HepG2 (cell line): ENCODE measurements around the gene CKAP2L. TPM values are rescaled to one million over a fixed set of nuclear protein-coding genes. Genes with fewer than 3 reads are reported as not detected.
A peak's percentile ranks its signal among the peaks of the same experiment; 100 is the strongest.

Experiments
- ATAC-seq: fragments of 200-7000 bp; cut with Tn5 transposase; 3 replicates; pipeline ENCODE4 v1.9.1; 2020; ENCODE audit warnings: mild to moderate bottlenecking, moderate library complexity
- BruUV-seq: library from RNA; stranded (reverse); fragments of 400-500 nt; replicated peaks from 2 replicates; lab custom pipeline; 2021; lab: Mats Ljungman, UMichigan
- CTCF ChIA-PET: fragments of 300-600 bp; formaldehyde crosslinking; extraction: SDS; loops from one replicate; lab custom pipeline; 2021; ENCODE audit warnings: low total read pairs, inconsistent platforms, low intra/inter-chr PET ratio; lab: Yijun Ruan, JAX
- POLR2A ChIA-PET: fragments of 350-600 bp; sonication (Branson Sonifier 250); formaldehyde crosslinking; loops from one replicate; lab custom pipeline; 2020; ENCODE audit warnings: antibody characterized with exemption, inconsistent platforms; lab: Yijun Ruan, JAX
- DNase-seq: peaks from one replicate; pipeline ENCODE4 v3.0.0-alpha.2; 2015; ENCODE audit warnings: low spot score
- FAIRE-seq: peaks from 3 replicates; lab custom pipeline; 2011; peaks lifted over from hg19 to GRCh38; lab: Jason Lieb, UNC
- H2AFZ ChIP-seq: one replicate; pipeline ENCODE4 v1.6.1; 2011; ENCODE audit warnings: low read length, inconsistent platforms
- H3K27ac ChIP-seq: fragments of 300-600 bp; 3 replicates; pipeline ENCODE4 v1.8.0; 2011; ENCODE audit warnings: mixed run types, mild to moderate bottlenecking, mixed read lengths, low read length, inconsistent platforms; ENCODE audit not compliant: insufficient read depth; ENCODE audit errors: extremely low read length
- H3K27me3 ChIP-seq, 2 experiments: fragments of 200-600 bp in 1 of 2; 2 replicates in 1 of 2; 3 replicates in 1 of 2; pipeline versions ENCODE4 v1.6.0 to v1.8.0; 2011; ENCODE audit warnings: low read length in 2 of 2, mild to moderate bottlenecking in 2 of 2, moderate library complexity in 2 of 2, inconsistent platforms in 1 of 2; ENCODE audit not compliant: insufficient read depth in 2 of 2, control insufficient read depth in 1 of 2
- H3K36me3 ChIP-seq, 2 experiments: fragments of 200-600 bp in 1 of 2; replicated peaks in 1 of 2; 2 replicates in 1 of 2; 3 replicates in 1 of 2; pipeline versions ENCODE4 v1.5.1 to v1.8.0; 2011; ENCODE audit warnings: low read length in 2 of 2, inconsistent platforms in 1 of 2; ENCODE audit not compliant: insufficient read depth in 2 of 2, control insufficient read depth in 1 of 2
- H3K4me1 ChIP-seq: 2 replicates; pipeline ENCODE4 v1.5.1; 2012; ENCODE audit warnings: low read length, inconsistent platforms; ENCODE audit not compliant: insufficient read depth
- H3K4me2 ChIP-seq: 2 replicates; pipeline ENCODE4 v1.6.0; 2011; ENCODE audit warnings: low read depth, low read length, inconsistent platforms
- H3K4me3 ChIP-seq, 3 experiments: fragments of 200-600 bp in 1 of 3; sonication (generic), shearing (Covaris generic) in 1 of 3; replicated peaks in 1 of 3; 2 replicates each; pipeline ENCODE4 v1.5.1; 2011 to 2016; ENCODE audit warnings: low read length in 3 of 3, inconsistent platforms in 2 of 3, low read depth in 2 of 3, mild to moderate bottlenecking in 2 of 3, control low read depth in 1 of 3, mixed read lengths in 1 of 3; ENCODE audit not compliant: insufficient read depth in 1 of 3
- H3K79me2 ChIP-seq: one replicate; pipeline ENCODE4 v1.6.1; 2011; ENCODE audit warnings: low read length, inconsistent platforms; ENCODE audit not compliant: insufficient read depth
- H3K9ac ChIP-seq: 2 replicates; pipeline ENCODE4 v1.6.0; 2011; ENCODE audit warnings: mild to moderate bottlenecking, low read depth, low read length, inconsistent platforms; ENCODE audit not compliant: insufficient read depth
- H3K9me3 ChIP-seq: 2 replicates; pipeline ENCODE4 v1.5.1; 2012; ENCODE audit warnings: mild to moderate bottlenecking, low read length
- H4K20me1 ChIP-seq: 2 replicates; pipeline ENCODE4 v1.6.0; 2011; ENCODE audit warnings: inconsistent platforms, mild to moderate bottlenecking, low read length, moderate library complexity; ENCODE audit not compliant: insufficient read depth
- NFATC3 ChIP-seq: sonication (generic); formaldehyde crosslinking; IDR thresholded peaks from 2 replicates; pipeline ENCODE4 v1.5.1; 2020; ENCODE audit warnings: mild to moderate bottlenecking, missing genetic modification reagents
- NPAS2 ChIP-seq: sonication (generic); formaldehyde crosslinking; IDR thresholded peaks from 2 replicates; pipeline ENCODE4 v1.8.0; 2022; ENCODE audit warnings: mild to moderate bottlenecking, missing genetic modification reagents, borderline replicate concordance
- PAXIP1 ChIP-seq: sonication (generic); formaldehyde crosslinking; conservative IDR thresholded peaks from 2 replicates; pipeline ENCODE4 v1.4.0; 2020; ENCODE audit warnings: mild to moderate bottlenecking, missing genetic modification reagents, moderate library complexity
- PLRG1 ChIP-seq: fragments of 450-650 bp; conservative IDR thresholded peaks from 2 replicates; pipeline ENCODE4 v1.6.1; 2016
- SATB2 ChIP-seq: sonication (generic); formaldehyde crosslinking; IDR thresholded peaks from 2 replicates; pipeline ENCODE4 v1.5.0; 2020; ENCODE audit warnings: missing genetic modification reagents
- USF2 ChIP-seq, 2 experiments: sonication (generic) in 1 of 2; formaldehyde crosslinking in 1 of 2; IDR thresholded peaks; 2 replicates each; pipeline versions ENCODE4 v1.5.1 to v1.6.1; 2011 to 2020; ENCODE audit warnings: borderline replicate concordance in 1 of 2, low read depth in 1 of 2, low read length in 1 of 2, mild to moderate bottlenecking in 1 of 2, missing genetic modification reagents in 1 of 2, moderate library complexity in 1 of 2
- ZNF546 ChIP-seq: sonication (generic); formaldehyde crosslinking; conservative IDR thresholded peaks from 2 replicates; pipeline ENCODE4 v1.8.1; 2023; ENCODE audit warnings: mild to moderate bottlenecking, missing genetic modification reagents
- ZNF564 ChIP-seq: sonication (generic); formaldehyde crosslinking; IDR thresholded peaks from 2 replicates; pipeline ENCODE4 v1.8.1; 2023; ENCODE audit warnings: mild to moderate bottlenecking, missing genetic modification reagents
- ZNF646 ChIP-seq: sonication (generic); formaldehyde crosslinking; IDR thresholded peaks from 2 replicates; pipeline ENCODE4 v1.9.0; 2021; ENCODE audit warnings: mild to moderate bottlenecking, missing genetic modification reagents
- ZNF737 ChIP-seq: sonication (generic); formaldehyde crosslinking; IDR thresholded peaks from 2 replicates; pipeline ENCODE4 v1.5.0; 2020; ENCODE audit warnings: missing genetic modification reagents, mild to moderate bottlenecking, borderline replicate concordance
- WGBS: methylation state at CpG from one replicate; pipeline ENCODE4 v1.1.6; 2017; ENCODE audit warnings: low lambda C conversion rate; 5-methylcytosine and 5-hydroxymethylcytosine counted together
- in situ Hi-C: cut with HindIII; loops from 2 replicates; pipeline ENCODE4 v1.10.0; 2017; ENCODE audit warnings: low pct_unique_long_range_greater_than_20kb; ENCODE audit not compliant: extremely low pct_ligation_motif_present
- intact Hi-C: fragments of 100-400 bp; cut with micrococcal nuclease; formaldehyde crosslinking; loops from one replicate; pipeline ENCODE4 v1.10.0; 2022; ENCODE audit not compliant: unreplicated experiment
- polyA plus RNA-seq, 8 experiments: library from polyadenylated mRNA; depleted of rRNA in 3 of 8; stranded (reverse) in 7 of 8; unstranded in 1 of 8; fragments of >200 nt; fragmentation: Illumina TruSeq in 4 of 8; extraction: Trizol in 4 of 8; gene quantifications; 2 replicates each; pipeline versions ENCODE4 v1.2.1 to v1.2.3, GENCODE V29; 2011 to 2016; ENCODE audit warnings: low read depth in 4 of 8, missing spikeins in 1 of 8, mixed read lengths in 1 of 8; ENCODE audit not compliant: insufficient read depth in 1 of 8
- total RNA-seq, 5 experiments: library from RNA; depleted of rRNA; stranded (reverse); fragments of >200 nt; fragmentation: Illumina TruSeq; extraction: Trizol; gene quantifications; 2 replicates each; pipeline ENCODE4 v1.2.3, GENCODE V29; 2016; ENCODE audit warnings: low read depth in 1 of 5

The CKAP2L gene
- total and polyA plus RNA-seq, 2 of the 13 experiments (the other 11 are each of a cell fraction or from before 2014, with no cell fraction given): 7.1 to 9.5 TPM

DNA sequence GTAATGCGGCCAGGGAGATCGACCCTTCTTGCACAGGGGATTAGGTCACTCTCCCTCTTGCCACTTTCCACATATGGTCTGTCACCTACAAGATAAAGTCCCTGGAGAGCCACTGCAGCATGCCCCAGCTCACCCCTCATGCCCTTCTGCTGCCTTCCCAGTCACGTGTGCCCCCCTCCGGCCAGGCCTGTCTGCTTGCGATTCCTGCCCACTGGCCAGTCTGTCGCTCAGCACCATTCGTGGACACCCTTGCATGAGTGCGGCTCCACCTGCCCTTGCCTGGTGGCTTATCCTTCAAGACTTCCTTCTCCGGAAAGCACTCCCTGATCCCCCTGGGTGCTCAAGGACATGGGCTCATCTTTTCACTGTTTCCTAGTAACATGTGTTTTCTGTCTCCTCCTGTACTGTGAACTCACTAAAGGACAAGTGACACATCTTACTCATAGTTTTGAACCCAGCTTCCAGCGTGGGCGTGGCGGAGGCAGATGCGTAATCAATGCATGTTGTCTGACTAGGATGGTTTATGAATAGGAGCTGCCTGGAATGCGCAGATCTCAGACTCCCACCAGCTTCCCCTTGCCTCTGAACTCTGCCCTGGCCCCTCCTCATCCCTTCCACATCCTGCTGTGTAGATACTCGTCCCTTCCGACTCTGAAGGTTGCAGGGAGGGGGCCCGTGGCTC is 51.4 kb downstream of the CKAP2L start:
- intact Hi-C loops (no loop called here), in situ Hi-C loops (no loop called here)
- Histone ChIP-seq H3K9ac (no peak overlapping the region), H3K4me1 (peaks cover 15% of the 10 kb centered on the region), H3K79me2 (no peaks in the 10 kb centered on the region), H4K20me1 (no peaks in the 10 kb centered on the region), H3K4me3 (peak overlapping the region in 1 of 3 experiments; percentile 38; a peak in 1 of 6 replicates), H3K36me3 (no peaks in the 10 kb centered on the region), H2AFZ (no peak overlapping the region), H3K27me3 (peaks cover 2 to 27% of the 10 kb centered on the region in 2 experiments; a peak in 4 of 5 replicates), H3K27ac (no peak overlapping the region), H3K4me2 (peak overlapping the region; percentile 54), H3K9me3 (no peaks in the 10 kb centered on the region)
- POLR2A ChIA-PET: interaction anchor here (0.6 to 1.3 kb wide), 4 partner anchors 12 to 112 kb away, joined by 3 to 7 read pairs (median 4); no protein-coding TSS in a partner anchor
- ATAC-seq (peak; percentile 82), DNase-seq (peak; percentile 75), FAIRE-seq (peak; percentile 30)
- no TSS peak for BruUV-seq
- WGBS: 25% methylated on average over 17 of the region's 17 CpGs
- CTCF ChIA-PET: no interaction called here
- TF ChIP-seq NPAS2 (CRISPR knock-in tag) (no peak), USF2 (IDR thresholded peaks at IDR 0.05; ENCODE audit: low read depth, low read length) (peak; percentile 35; the same call in 1 of the 2 replicates), USF2 (CRISPR knock-in tag; IDR thresholded peaks at IDR 0.05; ENCODE audit: borderline replicate concordance) (no peak), ZNF646 (CRISPR knock-in tag) (no peak), NFATC3 (CRISPR knock-in tag) (no peak), ZNF546 (no peak), ZNF737 (CRISPR knock-in tag) (no peak), PLRG1 (no peak), SATB2 (CRISPR knock-in tag) (no peak), ZNF564 (CRISPR knock-in tag) (no peak), PAXIP1 (CRISPR knock-in tag) (peak; percentile 56)
